NCI-H2227 treated with DMSO at 0.1 percent for 48 hours (cell line): ENCODE results near the gene PPP6R1.

ENCODE experiments used
- DNase-seq: peaks from one replicate; lab custom pipeline; 2025; lab: John Stamatoyannopoulos, UW

PPP6R1 gene

DNA sequence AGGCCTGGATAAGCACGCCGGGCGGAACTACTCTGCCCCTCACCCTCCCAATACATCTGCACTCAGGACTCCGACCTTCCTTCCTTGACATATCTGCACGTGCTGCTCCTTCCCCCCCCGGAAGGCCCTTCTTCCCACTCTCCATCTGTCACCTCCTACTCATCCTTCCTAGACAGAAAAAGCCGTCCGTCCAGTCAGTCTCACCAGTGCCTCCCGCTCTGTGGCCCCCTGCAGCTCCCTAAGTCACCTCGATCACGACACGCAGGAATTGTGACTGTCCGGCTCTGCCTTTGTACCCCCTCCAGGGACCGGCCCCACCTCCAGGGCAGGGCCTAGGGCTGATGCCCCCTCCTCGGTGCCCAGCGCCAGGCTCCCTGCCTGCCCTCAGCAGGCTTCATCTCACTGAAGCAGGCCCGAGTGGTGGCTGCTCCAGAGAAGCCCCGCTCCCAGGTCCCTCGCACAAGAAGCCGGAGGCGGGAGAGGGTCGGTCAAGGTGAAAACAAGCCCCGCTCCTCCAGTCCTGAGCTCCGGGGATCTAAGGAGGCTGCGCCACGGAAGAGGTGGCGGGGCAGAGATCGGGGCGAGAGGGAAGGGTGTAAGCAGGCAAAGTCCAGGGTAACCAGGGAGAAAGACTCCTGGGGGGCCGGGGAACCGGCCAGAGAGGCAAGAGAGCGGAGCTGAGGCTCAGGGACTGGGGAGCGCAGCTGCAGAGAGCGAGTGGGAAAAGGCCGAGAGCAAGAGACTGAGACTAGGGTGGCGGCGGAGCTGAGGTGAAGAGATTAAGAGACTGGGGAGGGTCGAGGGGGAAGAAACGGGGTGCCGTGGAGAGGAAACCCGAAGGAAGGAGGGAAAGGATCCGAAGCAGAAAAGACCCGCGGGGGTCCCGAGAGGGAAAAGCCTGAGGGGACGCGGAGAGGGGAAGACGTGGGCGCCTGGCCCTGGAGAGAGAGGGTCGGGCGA is 1.1 kb downstream of the PPP6R1 start:
- DNase-seq: peak; percentile 30

DNA sequence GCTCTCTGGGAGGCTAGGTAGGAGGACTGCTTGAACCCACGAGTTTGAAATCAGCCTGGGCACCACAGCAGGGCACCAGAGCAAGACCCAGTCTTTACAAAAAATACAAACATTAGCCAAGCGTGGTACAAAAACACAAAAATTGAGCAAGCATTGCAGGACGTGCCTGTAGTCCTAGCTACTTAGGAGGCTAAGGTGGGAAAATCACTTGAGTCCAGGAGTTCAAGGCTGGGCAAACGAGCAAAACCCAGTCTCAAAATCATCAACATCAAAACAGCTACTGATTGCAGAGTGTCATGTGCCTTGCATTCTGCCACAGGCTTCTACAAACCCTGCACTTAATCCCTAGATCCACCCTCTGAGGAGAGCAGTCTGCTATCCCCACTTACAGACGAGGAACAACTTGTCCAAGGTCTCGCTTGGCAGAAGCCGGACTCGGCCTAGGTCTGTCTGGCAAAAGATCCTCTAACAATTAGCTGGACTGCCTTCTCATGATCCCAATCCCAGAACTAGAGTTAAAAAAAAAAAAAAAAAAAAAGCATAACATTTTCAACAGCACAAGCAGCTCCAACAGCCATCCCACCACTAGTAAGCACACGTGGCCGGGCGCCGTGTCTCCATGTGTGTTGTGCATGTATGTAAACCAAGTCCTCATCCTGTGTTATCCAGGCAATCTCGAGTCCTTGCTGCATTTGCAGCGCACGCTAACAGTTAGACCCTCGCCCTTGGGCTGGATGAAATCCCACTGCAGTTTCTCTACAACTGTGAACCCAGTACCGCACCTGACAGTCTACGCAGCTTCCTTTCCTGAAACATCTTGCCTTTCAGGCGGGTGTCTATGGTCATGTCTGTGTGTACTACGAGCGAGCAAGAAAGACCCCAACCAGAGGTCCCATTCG is 2.0 kb downstream of the PPP6R1 start:
- no peak for DNase-seq

DNA sequence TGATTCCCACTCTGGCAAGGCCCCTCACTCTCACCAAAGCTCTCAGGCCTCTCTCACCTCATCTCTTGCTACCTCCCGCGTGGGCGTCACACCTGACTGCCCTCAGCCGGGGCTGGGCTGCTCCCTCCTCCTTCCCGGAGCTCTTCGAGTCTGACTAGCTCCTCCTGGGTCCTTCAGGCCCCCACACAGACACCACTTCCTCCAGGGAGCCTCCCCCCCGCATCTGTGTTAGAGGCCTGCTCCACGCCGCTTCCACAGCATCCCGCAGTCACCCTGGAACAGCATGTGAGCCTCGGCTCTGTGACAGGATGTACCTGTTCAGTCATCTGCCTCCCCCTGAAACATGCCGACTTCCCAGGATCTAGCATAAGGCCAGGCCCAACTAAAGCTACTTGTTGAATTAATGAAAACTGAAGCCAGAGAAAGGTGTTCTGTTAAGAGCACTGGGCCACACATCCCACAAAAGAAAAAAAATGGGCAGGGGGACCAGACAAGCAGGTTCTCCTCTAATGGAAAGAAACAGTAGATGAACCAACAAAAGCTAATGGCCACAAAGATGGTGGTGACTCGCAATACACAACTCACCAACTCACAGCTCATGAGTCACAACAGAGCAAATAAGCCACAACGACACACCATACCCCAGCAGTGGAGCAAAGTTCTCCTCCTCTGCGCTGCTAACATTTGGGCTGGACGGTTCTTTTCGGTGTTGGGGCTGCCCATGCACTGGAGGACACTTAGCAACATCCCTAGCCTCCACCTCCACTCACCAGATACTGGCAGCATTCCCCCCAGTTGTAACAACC is 3.0 kb downstream of the PPP6R1 start:
- DNase-seq: no peak

DNA sequence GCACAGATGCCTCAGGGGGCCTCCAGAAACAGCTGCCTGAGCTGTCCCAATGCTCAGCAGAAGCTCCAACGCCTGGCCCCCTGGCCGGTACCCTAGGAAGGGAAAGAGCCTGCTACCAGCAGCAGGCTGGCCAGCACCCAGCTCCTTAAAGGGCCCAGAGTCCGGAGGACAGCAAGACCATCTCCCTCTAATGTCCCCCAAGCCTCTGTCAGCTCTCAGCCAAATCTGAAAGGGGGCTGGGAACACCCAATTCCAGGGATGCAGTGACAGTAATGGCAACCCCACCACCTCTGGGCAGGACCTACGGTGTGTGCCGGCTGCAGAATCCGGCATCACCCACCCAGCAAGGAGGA is 4.2 kb downstream of the PPP6R1 start:
- no peak for DNase-seq

DNA sequence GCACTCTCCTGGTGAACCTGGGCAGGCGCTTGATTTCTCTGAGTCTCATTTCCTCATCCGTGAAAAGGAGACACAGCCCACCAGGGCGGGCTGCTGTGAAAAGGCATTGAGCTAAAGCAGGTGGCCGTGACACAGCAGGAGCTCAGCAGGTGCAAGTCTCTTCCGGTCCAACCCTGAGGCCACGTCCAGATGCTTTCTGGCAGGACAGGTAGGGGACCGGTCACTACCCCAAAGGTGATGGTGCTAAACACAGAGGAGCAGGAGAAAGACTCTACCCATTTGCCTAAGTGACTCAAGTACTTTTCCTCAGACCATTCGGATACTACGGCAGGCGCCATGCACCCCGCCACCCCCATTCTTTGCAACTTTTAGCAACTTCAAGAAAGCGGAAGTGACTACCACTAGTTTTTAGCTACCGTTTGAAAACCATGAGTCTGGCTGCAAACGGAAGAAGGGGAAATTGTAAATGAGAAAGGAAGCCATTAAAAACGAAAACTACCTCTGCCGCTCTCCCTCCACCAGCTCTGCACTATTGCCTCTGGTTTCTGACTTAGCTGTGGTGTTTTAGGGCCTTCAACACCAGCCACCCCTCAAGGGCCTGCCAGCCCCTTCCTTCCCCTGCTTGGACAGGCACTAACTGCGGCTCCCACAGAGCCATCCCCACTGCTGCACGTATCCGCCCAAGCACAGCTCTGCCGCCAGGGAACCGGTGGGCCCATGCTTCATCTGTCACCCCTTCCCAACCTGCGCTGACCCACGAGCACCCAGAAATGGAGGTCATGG is 4.8 kb downstream of the PPP6R1 start:
- DNase-seq: no peak

DNA sequence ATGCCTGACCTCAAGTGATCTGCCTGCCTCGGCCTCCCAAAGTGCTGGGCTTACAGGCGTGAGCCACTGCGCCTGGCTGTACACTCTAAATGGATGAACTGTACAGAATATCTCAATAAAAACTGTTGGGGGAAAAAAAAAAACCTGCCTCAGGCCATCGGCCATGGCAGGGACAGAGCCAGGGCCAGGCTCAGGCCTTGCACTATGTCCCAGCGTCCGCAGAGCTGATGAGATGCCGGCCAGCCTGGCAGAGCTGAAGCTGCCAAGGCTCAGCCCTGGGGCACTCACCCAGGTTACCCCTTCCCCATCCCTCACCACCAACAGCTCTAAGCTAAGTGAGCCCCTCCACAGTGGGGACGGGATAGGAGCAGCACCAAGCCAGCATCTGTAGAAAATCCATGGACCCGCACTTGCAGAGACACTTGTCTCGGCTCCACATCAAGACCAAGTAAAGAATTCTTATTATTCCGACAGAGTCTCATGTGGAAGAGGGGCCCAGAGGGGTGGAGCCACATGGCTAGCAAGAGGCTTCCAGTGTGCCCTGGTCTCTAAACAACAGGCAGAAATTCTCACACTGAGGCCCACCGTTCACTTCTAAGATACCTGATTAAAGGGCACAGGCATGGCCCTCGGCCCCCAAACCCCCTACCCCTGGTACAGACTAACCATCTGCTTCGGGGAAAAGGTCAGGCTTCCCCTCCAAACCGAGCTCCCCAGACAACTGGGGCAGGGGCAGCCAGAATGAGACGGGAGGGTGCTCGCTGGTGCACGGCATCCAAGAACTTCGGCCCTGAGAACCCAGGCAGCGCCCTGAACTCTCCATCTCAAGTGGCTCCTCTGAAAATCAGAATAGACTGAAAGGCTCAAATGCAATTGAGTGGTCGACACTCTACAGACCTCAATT is 5.8 kb downstream of the PPP6R1 start:
- DNase-seq: no peak

DNA sequence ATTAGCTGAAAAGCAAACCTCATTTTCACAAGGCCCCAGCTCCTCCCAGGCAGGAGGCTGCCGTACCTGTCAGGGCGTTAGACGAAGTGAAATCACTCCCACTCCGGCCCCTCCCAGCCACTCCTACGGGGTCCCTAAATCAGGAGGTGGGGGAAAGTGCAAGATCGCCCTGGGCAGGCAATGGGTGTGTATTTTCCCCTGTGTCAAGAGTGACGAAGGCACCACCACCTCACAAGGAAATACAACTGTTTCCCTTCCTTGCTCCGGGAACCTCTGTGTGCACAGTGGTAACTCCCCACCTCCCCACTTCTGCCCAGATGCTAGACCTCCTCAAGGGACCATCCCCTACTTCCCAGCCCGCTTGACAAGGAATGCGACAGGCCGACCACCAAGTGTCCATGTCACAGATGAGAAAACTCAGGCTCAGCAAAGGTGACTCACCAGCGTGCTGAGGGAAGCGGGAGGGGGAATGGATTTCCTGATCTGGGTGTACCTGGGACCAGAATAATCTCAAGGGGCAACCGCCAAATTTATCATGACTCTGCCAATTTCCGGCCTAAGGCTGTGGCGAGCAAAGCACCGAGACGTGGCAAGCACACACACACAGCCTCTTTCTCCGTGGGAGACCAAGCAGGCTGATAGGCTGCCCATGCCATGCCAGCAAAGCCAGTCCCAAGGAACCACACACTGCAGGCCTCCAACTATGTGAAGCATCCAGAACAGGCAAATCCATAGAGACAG is 7.3 kb downstream of the PPP6R1 start:
- DNase-seq: no peak

DNA sequence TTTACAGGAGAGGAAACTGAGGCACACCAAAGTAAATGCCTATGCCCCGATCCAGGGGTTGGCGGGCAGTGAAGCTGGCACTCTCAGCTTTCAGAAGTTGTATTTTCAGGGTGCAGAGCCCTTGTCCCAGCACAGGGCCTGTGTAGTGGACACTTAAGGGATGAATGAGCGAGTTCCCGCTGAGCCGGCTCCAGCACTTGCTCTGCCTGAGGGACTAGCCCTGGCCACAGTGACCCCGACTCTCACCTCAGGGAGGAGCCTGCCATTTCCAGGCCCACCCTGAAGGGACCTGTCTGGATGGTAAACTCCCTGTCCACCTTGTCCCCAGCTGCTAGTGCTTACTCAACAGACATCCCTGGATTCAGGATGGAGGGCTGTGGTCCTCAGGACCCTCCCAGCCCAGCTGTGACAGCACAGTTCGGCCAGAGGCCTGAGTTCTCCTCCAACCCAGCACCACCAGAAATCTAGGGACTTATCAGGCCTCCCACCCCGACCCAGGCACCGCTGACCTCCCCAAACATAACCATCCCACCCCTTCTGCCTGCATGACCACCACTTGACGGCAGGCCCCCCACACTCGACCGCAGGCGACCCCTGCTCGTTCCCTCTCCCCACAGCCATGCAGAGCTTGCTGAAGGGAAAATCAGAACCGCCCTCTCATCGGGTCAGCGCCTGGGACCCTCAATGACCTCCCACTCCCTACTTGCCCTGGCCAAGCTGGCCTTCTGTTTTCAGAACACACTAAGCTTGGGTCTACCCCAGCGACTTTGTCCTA is 8.4 kb downstream of the PPP6R1 start:
- no peak for DNase-seq

DNA sequence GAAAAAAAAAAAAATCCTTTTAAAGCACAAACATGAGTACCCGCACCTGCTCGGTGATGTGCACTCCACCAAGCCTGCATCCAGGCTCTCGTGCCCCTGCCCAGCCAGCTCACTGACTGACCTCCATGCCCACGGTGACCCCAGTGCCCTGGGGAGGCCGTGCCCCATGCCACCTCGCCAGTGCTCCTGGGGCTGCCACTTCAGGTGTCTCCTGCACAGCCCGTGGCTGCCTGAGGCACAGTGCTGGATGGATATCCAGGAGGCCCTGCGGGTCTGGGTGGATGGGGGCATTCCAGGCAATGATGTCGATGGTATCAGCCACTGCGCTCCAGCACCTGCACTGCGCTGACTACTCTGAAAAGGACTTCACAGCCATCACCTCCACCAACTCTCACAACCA is 9.0 kb downstream of the PPP6R1 start:
- no peak for DNase-seq

DNA sequence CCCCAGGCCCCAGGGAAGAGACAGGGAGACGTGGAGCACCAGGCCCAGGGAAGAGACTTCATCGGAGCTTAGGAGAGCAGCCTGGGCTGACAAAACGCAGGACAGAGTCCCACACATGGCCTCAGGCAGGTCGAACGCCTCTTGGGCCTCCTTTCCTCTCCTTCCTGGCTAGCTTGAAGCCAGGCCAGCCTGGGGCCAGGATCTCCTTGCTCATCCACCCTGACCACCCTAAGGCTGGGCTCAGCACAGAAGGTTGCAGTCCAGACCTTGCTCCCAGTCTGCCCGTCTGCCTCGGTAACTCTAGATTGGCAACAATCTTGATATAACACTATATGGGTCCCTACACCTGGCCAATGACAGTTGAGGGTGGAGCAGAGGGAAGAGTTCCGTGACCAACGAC is 10.1 kb downstream of the PPP6R1 start:
- no peak for DNase-seq

DNA sequence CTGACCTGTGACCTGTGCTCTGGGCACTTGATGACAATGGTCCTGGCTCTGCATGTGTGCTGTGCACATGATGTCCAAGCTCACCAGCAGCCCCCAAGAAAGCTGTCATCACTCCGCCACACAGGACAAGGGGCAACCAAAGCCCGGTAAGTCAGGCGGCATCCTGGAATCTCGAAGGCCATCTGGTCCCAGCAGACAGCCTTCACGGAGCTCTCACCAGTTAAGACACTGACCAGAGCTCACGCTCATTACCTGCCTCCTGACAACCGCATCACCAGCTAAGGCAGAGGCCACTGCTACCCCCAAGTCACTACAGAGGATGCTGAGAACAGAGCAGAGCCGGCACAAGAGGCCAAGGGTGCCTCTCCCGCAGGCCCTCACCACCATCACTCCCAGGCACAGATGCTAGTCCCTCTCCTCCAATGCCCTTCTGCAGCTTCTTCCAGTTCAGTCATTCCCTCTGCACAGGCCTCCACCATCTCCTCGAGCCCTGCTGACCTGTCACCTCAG is 10.6 kb downstream of the PPP6R1 start:
- no peak for DNase-seq

DNA sequence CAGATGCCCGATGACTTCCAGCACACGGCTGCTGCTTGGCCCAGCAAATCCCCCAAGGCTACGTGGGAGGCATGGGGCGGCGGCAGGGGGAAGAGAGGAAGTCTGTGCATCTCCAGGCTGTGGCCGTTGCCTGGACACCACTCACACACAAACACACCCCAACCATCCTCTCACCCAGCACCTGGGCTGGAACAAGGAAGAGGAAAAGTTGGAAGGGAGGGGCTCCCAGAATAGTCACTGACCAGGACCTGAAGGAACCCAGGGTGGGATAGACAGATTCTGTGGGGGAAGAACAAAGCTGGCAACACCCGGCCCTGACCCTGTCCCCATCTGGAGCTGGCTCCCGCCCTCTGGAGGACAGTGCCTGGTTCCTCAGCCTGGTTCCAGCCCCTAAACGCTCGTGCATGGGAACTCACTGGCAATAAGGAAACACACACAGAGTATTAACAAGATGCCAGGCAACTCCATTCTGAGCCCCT is 11.2 kb downstream of the PPP6R1 start:
- DNase-seq: no peak

DNA sequence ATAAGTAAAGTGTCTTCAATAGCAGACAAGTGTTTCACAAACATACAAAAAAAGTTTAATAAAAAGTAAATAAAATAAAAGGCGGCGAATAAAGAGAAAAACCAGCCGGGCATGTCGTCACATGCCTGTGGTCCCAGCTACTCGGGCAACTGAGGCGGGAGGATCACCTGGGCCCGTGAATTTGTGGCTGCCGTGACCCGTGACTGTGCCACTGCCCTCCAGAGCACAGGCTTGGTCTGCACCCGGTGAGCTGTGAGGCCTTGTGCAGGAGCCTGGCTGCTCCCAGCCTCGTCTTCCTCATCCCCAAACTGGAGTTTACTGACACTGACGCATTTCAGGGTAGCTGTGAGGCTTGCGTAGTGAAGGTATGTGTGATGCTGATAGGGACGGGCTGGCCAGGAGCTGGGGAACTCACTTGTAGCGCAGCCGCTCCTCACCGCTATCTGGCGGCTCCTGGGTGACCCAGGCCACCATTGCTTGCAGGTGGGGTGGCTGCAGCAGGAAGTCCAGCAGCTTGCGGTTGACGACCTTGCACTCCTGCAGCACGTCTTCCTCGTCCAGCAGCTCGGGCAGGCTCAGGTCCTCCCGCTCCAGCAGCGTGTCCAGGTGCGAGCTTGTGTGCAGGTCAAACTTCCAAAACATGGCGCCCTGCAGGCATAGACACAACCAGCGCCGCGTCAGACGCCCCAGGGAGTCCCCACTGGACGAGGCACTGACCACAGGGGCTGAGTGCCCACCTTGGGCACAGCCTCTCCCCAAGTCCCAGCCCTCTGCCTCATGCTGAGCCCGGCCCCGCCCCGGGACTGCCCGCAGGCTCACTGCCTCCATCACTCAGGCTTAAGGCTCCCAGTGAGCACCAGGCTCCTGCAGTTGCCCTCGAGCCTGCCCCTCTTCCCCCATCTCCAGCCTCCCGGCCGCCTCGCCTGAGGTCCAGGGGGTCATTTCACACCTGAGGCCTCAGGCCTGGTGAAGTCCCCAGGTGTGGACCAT is 12.1 kb downstream of the PPP6R1 start:
- DNase-seq: no peak

DNA sequence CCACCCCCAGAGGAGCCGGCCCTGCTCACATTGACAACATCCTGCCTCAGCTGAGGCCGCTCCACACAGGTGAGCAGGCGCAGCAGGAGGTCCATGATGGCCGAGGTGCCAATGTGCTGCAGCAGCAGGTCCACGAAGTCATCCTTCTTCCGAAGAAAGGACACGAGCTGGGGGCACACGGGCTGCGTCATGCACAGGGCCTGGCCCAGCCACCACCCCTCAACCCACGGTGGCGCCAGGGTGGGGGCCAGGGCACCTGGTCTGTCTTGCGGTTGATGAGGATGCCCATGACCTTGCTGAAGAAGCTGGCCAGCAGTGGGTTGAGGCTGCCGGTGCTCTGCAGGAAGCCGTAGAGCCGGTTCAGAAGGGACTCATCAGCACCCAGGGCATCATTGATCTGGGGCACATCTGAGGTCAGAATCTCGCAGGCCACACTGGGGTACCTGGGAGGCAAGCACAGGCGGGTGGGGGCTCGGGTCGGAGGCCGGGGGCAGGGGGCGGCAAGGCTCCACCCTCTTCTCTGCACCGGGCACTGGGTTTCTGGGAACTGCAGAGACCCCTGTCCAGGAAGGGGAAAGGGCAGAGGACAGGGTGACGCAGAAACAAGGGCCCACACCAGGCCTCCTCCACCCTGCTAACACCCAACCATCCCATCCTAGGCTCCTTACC is 13.4 kb downstream of the PPP6R1 start:
- DNase-seq: no peak

DNA sequence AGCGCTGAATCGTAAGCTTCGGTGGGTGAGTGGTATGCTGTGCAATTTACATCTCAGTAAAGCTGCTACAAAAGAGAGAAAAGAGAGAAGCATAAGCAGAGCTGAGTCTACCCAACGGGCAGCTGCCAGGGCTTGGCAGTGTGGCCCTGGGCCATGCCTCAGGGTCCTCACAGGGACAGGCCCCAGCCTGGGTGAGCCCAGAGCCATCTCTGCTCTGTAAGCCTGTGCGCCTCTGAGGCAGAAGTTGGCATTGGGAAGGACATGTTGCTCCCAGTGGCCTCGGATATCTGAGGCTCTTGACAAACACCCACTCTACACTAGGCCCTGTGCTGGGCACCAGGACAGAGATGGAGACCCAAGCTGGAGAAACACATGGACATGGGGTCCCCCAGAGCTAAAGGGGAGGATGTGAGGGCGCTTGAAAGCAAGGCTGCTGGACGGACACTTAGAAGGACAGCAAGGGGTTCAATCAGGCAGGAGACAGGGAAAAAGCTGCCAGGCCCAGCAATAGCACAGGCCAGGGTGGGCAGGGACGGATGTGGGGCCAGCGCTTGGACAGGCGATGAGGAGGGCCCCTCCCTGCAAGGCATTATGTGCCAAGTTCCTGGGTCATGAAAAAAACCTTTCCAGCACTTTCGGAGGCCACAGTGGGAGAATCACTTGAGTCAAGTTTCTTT is 14.7 kb downstream of the PPP6R1 start:
- DNase-seq: no peak

DNA sequence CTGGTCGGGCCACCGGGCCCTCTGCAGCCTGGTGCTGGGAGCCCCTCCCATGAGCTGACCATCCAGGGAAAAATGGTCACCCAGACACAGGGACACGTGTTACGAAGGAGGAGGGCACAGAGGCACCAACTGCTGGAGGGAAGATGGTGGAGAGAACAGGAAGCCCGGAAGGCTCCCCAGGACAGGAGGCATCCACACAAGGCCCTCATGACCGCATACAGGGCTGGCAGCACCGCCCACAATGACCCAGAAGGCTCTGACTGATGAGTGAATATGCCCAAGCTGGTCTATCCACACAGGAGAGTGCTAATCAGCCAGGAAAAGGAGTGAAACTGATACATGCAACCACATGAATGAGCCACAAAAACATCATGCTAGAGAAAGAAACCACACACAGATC is 16.3 kb downstream of the PPP6R1 start:
- DNase-seq: no peak
